Lower leg skin (tissue), 3 donors: ENCODE results near the gene RHEBL1.

Source experiments
- POLR2A ChIP-seq, 2 donors: fragments of 450-650 bp; IDR thresholded peaks; one replicate each; pipeline ENCODE4 v1.6.1; 2016 to 2017; ENCODE audit warnings: antibody characterized with exemption in 2 of 2, mild to moderate bottlenecking in 1 of 2, moderate library complexity in 1 of 2
- TF ChIP-seq, protein P1 (sequence below), 3 donors: fragments of 450-650 bp; IDR thresholded peaks; one replicate each; pipeline ENCODE4 v1.5.1; 2016; ENCODE audit warnings: antibody characterized with exemption in 3 of 3, mild to moderate bottlenecking in 3 of 3, moderate library complexity in 2 of 3

GRCh38 chr12:49038291-49038955 is 31.4 kb downstream of the RHEBL1 start:
- TF ChIP-seq, protein P1, sequence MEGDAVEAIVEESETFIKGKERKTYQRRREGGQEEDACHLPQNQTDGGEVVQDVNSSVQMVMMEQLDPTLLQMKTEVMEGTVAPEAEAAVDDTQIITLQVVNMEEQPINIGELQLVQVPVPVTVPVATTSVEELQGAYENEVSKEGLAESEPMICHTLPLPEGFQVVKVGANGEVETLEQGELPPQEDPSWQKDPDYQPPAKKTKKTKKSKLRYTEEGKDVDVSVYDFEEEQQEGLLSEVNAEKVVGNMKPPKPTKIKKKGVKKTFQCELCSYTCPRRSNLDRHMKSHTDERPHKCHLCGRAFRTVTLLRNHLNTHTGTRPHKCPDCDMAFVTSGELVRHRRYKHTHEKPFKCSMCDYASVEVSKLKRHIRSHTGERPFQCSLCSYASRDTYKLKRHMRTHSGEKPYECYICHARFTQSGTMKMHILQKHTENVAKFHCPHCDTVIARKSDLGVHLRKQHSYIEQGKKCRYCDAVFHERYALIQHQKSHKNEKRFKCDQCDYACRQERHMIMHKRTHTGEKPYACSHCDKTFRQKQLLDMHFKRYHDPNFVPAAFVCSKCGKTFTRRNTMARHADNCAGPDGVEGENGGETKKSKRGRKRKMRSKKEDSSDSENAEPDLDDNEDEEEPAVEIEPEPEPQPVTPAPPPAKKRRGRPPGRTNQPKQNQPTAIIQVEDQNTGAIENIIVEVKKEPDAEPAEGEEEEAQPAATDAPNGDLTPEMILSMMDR (IDR thresholded peaks at IDR 0.05) = no peak
- no peak for TF ChIP-seq POLR2A (IDR thresholded peaks at IDR 0.05)
